HG03097 (cell line): ENCODE results near the gene TP53RK.

ENCODE experiments used
- ATAC-seq: cut with Tn5 transposase; IDR thresholded peaks from one replicate; pipeline ENCODE4 v1.9.1; 2021; ENCODE audit not compliant: unreplicated experiment, low FRiP score

TP53RK gene

GRCh38 chr20:46666306-46666705 is 22.9 kb downstream of the TP53RK start:
- ATAC-seq, result no peak

DNA sequence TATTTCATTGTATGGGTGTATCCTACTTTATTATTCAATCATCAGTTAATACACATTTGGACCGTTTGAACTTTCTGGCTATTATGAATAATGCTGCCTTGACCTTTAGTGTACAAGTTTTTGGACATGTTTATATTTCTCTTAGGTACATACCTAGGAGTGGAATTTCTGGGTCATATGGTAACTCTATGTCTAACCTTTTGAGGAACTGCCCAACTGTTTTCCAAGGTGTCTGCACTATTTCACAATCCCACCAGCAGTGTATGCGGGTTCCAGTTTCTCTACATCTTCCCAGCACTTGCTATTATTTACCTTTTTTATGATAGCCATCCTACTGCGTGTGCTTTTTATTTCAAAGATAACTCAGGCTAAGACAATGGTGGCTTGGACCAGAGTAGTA is 23.6 kb downstream of the TP53RK start:
- ATAC-seq, result no peak

- no peak for ATAC-seq
Measured at GRCh38 chr20:46663531-46663930, 25.7 kb downstream of the TP53RK start.

DNA sequence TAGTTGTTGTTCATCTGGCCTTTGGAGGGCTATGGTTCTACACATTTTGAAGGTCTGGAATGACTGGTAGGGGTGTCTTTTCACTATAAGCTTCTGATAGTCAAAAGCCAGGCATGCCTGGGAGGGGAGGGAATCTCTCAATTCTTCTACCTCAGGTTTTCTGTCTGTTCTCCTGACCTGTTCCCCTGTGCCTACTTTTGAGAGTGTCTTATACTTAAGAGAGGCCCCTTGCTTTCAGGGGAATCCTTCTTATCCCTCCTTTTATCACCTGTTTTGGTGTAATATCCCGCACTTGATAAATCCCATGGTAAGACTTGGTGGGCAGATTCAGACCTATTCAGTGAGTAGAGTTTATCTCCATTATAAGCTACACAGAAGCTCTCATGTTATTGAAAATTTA is 27.6 kb downstream of the TP53RK start:
- no peak for ATAC-seq

DNA sequence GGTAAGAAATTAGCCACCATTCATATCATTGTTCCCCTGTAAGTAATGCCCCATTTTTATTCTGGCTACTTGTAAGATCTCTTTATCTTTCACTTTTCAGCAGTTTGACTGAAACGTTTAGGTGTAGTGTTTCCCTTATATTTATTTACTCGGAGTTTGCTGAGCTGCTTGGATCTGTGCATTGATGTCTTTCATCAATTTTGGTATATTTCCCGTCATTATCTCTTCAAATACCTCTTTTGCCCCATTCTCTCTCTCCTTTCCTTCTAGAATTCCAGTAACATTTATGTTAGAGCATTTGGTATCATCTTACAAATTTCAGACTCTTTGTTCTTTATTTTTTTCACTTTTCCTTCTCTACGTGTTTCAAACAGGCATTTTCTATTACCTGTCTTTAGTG is 28.8 kb downstream of the TP53RK start:
- ATAC-seq, result no peak

DNA sequence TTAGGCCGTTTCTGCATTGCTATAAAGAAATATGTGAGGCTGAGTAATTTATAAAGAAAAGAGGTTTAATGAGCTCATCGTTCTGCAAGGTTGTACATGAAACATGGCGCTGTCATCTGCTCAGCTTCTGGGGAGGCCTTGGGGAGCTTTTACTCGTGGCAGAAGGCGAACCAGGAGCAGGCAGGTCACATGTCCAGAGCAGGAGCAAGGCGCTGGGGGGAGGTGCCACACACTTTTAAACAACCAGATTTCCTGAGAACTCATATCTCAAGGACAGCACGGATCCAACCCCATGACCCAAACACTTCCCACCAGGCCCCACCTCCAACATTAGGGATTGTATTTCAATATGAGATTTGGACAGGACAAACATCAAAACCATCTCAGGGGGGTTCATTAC is 31.6 kb downstream of the TP53RK start:
- no peak for ATAC-seq

DNA sequence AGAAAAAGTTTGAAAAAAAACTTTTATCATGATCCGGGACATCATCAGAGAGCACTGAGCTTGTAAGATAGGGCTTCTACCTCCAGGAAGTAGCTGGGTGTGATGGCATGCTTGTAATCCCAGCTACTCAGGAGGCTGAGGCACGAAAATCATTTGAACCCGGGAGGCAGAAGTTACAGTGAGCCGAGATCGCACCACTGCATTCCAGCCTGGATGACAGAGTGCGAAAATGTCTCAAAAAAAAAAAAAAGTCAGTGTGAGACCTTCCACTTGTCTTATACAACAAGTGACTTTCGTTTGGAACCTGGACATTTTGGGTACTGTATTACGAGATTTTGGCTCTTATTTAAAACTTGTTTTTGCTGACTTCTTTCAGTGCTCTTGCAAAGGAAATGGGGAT is 32.1 kb downstream of the TP53RK start:
- ATAC-seq, result no peak

- ATAC-seq, result no peak
Measured at GRCh38 chr20:46652699-46653098, 36.5 kb downstream of the TP53RK start.

GRCh38 chr20:46651091-46651962 is 37.9 kb downstream of the TP53RK start, which contains the start of gene SLC13A3:
SLC13A3 (minus strand) TSS chr20:46651459; CDS start chr20:46651421, 38 bp downstream.
- no peak for ATAC-seq

DNA sequence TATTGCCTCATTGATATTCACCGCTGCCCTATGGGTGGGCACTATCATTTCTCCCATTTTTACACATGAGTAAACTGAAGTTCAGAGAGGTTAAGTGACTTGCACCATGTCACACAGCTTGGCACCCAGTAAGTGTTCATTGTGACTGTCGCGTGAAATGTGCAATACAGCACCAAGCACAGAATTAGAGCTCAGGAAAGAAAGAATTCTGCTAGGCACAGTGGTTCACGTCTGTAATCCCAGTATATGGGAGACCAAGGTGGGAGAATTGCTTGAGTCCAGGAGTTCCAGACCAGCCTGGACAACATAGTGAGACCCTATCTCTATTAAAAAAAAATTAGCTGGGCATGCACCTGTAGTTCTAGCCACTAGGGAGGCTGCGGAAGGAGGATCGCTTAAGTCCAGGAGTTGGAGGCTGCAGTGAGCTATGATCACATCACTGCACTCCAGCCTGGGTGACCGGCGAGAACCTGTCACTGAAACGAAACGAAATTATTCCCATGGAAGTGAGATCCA is 38.6 kb downstream of the TP53RK start:
- ATAC-seq, result no peak

GRCh38 chr20:46649965-46650542 is 39.2 kb downstream of the TP53RK start:
- ATAC-seq, result no peak

DNA sequence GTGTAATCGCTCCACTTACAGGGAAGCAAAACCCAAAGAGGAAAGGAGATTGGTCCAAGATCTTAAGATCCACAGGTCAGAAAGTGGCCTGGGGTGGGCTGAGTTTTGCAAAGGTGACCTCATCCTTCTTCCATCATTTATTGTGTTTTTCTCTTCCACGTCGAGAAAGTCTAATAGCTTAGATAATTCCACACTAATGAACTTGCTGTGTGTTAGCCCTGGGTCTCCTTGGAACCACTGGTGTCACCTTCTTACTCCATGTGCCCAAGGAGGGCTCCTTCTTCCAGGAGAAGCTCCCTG is 39.6 kb downstream of the TP53RK start:
- ATAC-seq, result no peak

DNA sequence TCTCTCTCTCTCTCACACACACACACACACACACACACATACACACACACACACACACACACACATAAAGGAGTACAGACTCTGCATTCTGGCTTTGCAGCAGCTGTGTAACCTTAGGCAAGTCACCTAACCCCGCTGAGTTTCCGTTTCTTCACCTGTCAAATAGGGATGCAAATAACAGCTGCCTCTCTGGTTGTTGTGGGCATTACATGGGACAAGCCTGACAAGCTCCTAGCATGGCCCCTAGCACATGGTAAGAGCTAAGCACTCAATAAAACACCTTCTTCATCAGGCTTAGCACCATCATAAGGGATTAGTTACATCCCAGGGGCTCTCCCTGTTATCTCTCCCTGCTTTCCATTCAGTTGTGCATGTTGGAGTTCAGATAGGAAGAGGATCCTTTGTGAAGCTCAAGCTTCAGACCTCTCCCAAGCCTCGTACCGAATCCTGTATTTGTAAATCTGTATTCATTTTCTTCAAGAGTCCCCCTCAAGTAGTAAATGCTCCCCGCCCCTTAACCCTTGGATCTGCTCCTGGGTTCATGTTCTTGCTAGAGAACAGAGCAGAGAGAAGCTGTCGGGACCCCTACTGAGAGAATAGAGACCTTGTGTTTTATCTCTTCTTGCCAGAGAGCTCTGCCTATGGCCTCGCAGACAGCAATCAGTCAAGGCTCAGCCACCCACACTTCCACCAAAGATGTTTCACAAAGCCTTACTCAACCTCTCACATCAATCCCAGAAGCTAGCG is 40.2 kb downstream of the TP53RK start:
- no peak for ATAC-seq

DNA sequence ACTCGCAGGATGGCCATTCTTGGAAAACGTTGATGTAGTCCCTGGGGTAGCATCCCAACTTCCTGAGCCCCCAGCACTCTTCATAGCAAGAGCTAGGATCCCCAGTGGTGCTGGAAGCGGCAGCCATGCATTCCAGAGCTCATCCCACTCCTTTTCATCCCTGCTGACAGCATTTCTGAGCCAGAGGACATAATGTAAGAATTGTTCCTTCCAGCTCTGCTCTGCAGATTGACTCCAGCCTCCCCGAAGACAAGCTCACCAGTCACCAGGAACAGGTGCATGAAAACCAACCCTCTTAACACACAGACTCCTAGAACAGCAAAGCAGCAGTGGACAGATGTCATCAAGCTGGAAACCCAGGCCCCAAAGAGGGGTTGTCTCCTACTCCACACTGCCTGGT is 41.8 kb downstream of the TP53RK start:
- ATAC-seq, result no peak

DNA sequence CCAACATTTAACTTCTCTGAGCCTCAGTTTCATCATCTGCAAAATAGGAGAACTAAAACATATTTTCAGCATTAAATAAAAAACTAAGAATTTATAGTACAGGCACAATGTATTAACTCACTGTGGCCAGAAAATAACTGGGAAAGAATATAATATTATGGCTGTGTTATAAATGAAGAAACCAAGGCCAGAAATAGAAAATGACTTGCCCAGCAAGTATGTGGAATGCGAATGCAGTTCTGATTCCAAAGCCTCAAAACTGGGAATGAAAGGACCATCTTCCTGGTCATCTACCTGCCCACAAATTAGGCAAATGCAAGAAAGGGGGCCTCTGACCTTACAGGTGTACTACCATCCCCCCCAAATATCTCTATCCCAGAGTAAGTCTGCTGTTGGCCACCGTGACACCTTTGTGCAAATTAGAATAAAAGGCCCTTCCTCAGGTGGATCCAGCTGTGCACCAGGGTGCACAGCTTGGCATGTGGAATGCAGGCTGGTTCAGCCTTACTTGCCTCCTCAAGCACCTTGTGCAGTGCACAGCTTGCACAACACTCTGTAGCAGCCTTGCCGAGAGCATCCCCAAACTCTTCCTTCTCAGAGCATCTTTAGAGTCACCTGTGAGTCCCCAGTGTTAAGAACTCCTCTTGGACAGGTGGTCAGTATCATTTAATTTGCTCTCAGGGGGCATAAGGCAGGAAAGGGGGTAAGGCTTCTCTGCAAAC is 42.4 kb downstream of the TP53RK start:
- ATAC-seq, result no peak

- no peak for ATAC-seq
Measured at GRCh38 chr20:46646122-46646521, 43.1 kb downstream of the TP53RK start.

DNA sequence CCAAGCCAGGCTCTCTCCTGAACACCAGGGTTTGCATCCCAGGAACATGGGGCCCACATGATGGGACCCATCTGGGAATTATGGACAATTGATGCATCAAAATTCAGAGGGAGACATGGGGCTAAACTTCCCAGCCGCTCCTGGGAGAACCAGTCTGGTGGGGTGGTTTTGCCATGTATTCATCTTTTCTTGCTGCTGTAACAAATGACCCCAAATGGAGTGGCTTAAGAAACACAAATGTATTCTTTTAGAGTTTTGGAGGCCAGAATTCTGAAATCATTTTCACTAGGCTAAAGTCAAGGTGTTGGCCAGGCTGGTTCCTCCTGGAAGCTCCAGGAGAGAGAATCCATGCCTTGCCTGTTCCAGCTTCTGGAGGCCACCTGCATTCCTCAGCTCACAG is 44.5 kb downstream of the TP53RK start:
- no peak for ATAC-seq

DNA sequence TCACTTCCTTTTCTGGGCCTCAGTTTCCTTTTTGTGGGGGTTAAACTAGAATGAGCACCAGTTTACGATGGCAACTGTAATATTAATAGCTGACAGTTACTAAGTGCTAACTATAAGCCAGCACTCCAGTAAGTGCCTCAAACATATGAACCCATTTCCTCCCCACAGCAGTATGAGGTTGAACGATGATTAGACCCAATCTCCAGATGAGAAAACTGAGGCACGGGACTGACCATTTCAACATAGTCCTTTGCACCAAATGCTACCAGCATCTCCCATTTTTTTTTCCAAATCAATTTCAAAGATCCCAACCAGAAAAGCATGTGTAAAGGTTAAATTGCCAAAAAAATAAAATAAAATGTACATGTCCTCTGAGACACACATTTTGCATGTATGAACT is 45.1 kb downstream of the TP53RK start:
- ATAC-seq, result no peak

GRCh38 chr20:46642969-46643343 is 46.3 kb downstream of the TP53RK start:
- ATAC-seq, result no peak

GRCh38 chr20:46642265-46642968 is 46.8 kb downstream of the TP53RK start:
- no peak for ATAC-seq
